ENCODE results near the gene ATG7.

The ATG7 gene

GRCh38 chr3:11364181-11364580, 92.0 kb downstream of the ATG7 start:
- DNase-seq = no peak

GRCh38 chr3:11367143-11367693, 95.0 kb downstream of the ATG7 start:
- peak; percentile 45 to 64 (median 61) for DNase-seq

- no peak for DNase-seq
These were observed 98.0 kb downstream of the ATG7 start for GRCh38 chr3:11370191-11370590.

GRCh38 chr3:11370966-11371365, 98.8 kb downstream of the ATG7 start:
- DNase-seq = no peak

- DNase-seq = no peak
These were observed 99.5 kb downstream of the ATG7 start for GRCh38 chr3:11371747-11372146.

GRCh38 chr3:11373235-11373634, 101.0 kb downstream of the ATG7 start:
- DNase-seq = no peak

GRCh38 chr3:11373654-11374053, 101.5 kb downstream of the ATG7 start:
- DNase-seq = peak; percentile 31 to 58 (median 42)

- DNase-seq = peak in 1 of 3 donors; percentile 14
These were observed 103.3 kb downstream of the ATG7 start for GRCh38 chr3:11375333-11376088.

GRCh38 chr3:11377719-11378118, 105.5 kb downstream of the ATG7 start:
- no peak for DNase-seq

- DNase-seq = peak in 2 of 3 donors; percentile 15 to 37
These were observed 107.1 kb downstream of the ATG7 start for GRCh38 chr3:11379238-11379823.

GRCh38 chr3:11379824-11380701, 107.9 kb downstream of the ATG7 start:
- DNase-seq = no peak

- no peak for DNase-seq
These were observed 108.9 kb downstream of the ATG7 start for GRCh38 chr3:11381141-11381540.

- no peak for DNase-seq
These were observed 109.4 kb downstream of the ATG7 start for GRCh38 chr3:11381563-11381962.

- no peak for DNase-seq
These were observed 110.0 kb downstream of the ATG7 start for GRCh38 chr3:11382146-11382745.

GRCh38 chr3:11384074-11384473, 111.9 kb downstream of the ATG7 start:
- peak in 1 of 3 donors; percentile 29 for DNase-seq

GRCh38 chr3:11385326-11385725, 113.1 kb downstream of the ATG7 start:
- no peak for DNase-seq

GRCh38 chr3:11385891-11386290, 113.7 kb downstream of the ATG7 start:
- DNase-seq = peak in 1 of 3 donors; percentile 41

- DNase-seq = no peak
These were observed 114.4 kb downstream of the ATG7 start for GRCh38 chr3:11386465-11387113.

- DNase-seq = peak; percentile 44 to 51 (median 49)
These were observed 117.4 kb downstream of the ATG7 start for GRCh38 chr3:11389386-11390268.

GRCh38 chr3:11390411-11391131, 118.4 kb downstream of the ATG7 start:
- no peak for DNase-seq
